Neural cell (in vitro differentiated cells): ENCODE measurements around the gene FILIP1L. TPM values are rescaled to one million over a fixed set of nuclear protein-coding genes. Genes with fewer than 3 reads are reported as not detected.

ENCODE experiments used
- H2AFZ ChIP-seq: fragments of 200-600, 300-800 bp; sonication (generic), shearing (Covaris generic); 2 replicates; pipeline ENCODE4 v1.6.0; 2014; ENCODE audit warnings: low read depth, mild to moderate bottlenecking, antibody characterized with exemption, low read length, moderate library complexity
- H3F3A ChIP-seq: fragments of 200-600 bp; shearing (Covaris generic); 2 replicates; pipeline ENCODE4 v1.6.1; 2016; ENCODE audit warnings: mild to moderate bottlenecking, moderate library complexity, mixed read lengths, antibody characterized with exemption, low read length; ENCODE audit not compliant: insufficient read depth, poor library complexity, severe bottlenecking
- H3K27ac ChIP-seq: fragments of 200-600, 300-800 bp; sonication (generic), shearing (Covaris generic); 2 replicates; pipeline ENCODE4 v1.5.1; 2014; ENCODE audit warnings: mild to moderate bottlenecking, low read length, moderate library complexity
- H3K27me3 ChIP-seq: fragments of 300-800, 200-600 bp; sonication (generic), shearing (Covaris generic); 2 replicates; pipeline ENCODE4 v1.6.0; 2014; ENCODE audit warnings: mild to moderate bottlenecking, low read depth, low read length, moderate library complexity; ENCODE audit not compliant: insufficient read depth
- H3K36me3 ChIP-seq: fragments of 300-800, 200-600 bp; sonication (generic), shearing (Covaris generic); 2 replicates; pipeline ENCODE4 v1.5.1; 2014; ENCODE audit warnings: mild to moderate bottlenecking, antibody characterized with exemption, low read length, moderate library complexity; ENCODE audit not compliant: insufficient read depth
- H3K4me2 ChIP-seq: fragments of 300-800, 200-600 bp; sonication (generic), shearing (Covaris generic); 2 replicates; pipeline ENCODE4 v1.6.0; 2014; ENCODE audit warnings: mild to moderate bottlenecking, low read length
- H3K4me3 ChIP-seq: fragments of 300-800, 200-600 bp; sonication (generic), shearing (Covaris generic); 2 replicates; pipeline ENCODE4 v1.5.1; 2014; ENCODE audit warnings: mild to moderate bottlenecking, low read length, moderate library complexity
- H3K79me2 ChIP-seq: fragments of 200-600 bp; shearing (Covaris generic); replicated peaks from 2 replicates; pipeline ENCODE4 v1.6.0; 2014; ENCODE audit warnings: mild to moderate bottlenecking, low read length, moderate library complexity; ENCODE audit not compliant: insufficient read depth
- H3K9ac ChIP-seq: fragments of 300-800, 200-600 bp; sonication (generic), shearing (Covaris generic); 2 replicates; pipeline ENCODE4 v1.6.1; 2016; ENCODE audit warnings: mild to moderate bottlenecking, low read length, mixed read lengths
- H3K9me2 ChIP-seq: fragments of 200-600 bp; shearing (Covaris generic); 2 replicates; pipeline ENCODE4 v1.6.1; 2016; ENCODE audit warnings: mild to moderate bottlenecking, low read length, mixed read lengths; ENCODE audit not compliant: insufficient read depth
- H3K9me3 ChIP-seq: fragments of 200-600, 300-800 bp; sonication (generic), shearing (Covaris generic); 2 replicates; pipeline ENCODE4 v1.6.1; 2016; ENCODE audit warnings: mild to moderate bottlenecking, mixed run types, low read length, moderate library complexity, mixed read lengths
- H4K20me1 ChIP-seq: fragments of 200-600 bp; shearing (Covaris generic); 2 replicates; pipeline ENCODE4 v1.6.1; 2016; ENCODE audit warnings: mild to moderate bottlenecking, mixed run types; ENCODE audit not compliant: insufficient read depth
- EP300 ChIP-seq: fragments of 450-650 bp; conservative IDR thresholded peaks from 2 replicates; pipeline ENCODE4 v1.6.1; 2014; ENCODE audit warnings: antibody characterized with exemption, mild to moderate bottlenecking, moderate library complexity; ENCODE audit not compliant: poor library complexity, severe bottlenecking
- EZH2 ChIP-seq: fragments of 200-600, 300-800 bp; shearing (Covaris generic), sonication (generic); IDR thresholded peaks from 2 replicates; pipeline ENCODE4 v1.6.1; 2014; ENCODE audit warnings: antibody characterized with exemption, low read length, borderline replicate concordance, mild to moderate bottlenecking; ENCODE audit not compliant: insufficient read depth, poor library complexity, severe bottlenecking
- MXI1 ChIP-seq: fragments of 450-650 bp; conservative IDR thresholded peaks from 2 replicates; pipeline ENCODE4 v1.6.1; 2014; ENCODE audit warnings: antibody characterized with exemption, mild to moderate bottlenecking; ENCODE audit not compliant: poor library complexity, severe bottlenecking
- POLR2AphosphoS5 ChIP-seq: IDR thresholded peaks from 2 replicates; pipeline ENCODE4 v1.6.1; 2012
- RAD21 ChIP-seq: fragments of 450-650 bp; conservative IDR thresholded peaks from 2 replicates; pipeline ENCODE4 v1.6.1; 2014; ENCODE audit warnings: antibody characterized with exemption, mild to moderate bottlenecking, moderate library complexity
- REST ChIP-seq: IDR thresholded peaks from 2 replicates; pipeline ENCODE4 v1.6.1; 2012; ENCODE audit warnings: borderline replicate concordance
- SMC3 ChIP-seq: fragments of 450-650 bp; conservative IDR thresholded peaks from 2 replicates; pipeline ENCODE4 v1.6.1; 2014; ENCODE audit warnings: antibody characterized with exemption, mild to moderate bottlenecking, moderate library complexity; ENCODE audit not compliant: poor library complexity
- TAF1 ChIP-seq: IDR thresholded peaks from 2 replicates; pipeline ENCODE4 v1.6.1; 2012; ENCODE audit warnings: low read depth
- polyA plus RNA-seq: library from polyadenylated mRNA; depleted of rRNA; stranded (reverse); fragments of >200 nt; gene quantifications from 2 replicates; pipeline ENCODE4 v1.2.3, GENCODE V29; 2014
- TF ChIP-seq, protein P1 (sequence below): fragments of 450-650 bp; IDR thresholded peaks from 2 replicates; pipeline ENCODE4 v1.5.1; 2014; ENCODE audit warnings: antibody characterized with exemption, mild to moderate bottlenecking, moderate library complexity; ENCODE audit not compliant: poor library complexity, severe bottlenecking

The FILIP1L gene
- polyA plus RNA-seq, 1 donor from 2014 or later, result 0.27 TPM

DNA sequence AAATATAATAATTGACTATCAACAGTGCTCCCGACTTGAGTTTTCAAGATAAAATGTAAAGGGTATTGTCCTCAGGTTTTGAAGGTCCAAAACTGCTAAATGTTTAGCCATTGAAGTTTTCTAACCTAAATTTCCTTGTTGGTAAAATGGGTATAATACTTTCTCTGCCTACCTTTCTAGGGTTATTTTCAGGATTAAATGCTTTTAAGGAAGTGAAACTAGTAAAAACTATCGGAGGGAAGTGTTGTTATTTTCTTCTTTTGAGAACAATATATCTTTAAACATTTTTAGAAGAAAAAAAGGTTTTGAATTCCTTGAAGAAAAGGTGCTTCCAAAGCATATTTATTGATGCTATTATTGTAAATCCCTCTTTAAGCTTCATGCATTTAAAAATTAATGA, 67.3 kb downstream of the FILIP1L start:
- no peak overlapping the region for H3K27ac ChIP-seq

GRCh38 chr3:100045696-100046095, 68.6 kb downstream of the FILIP1L start:
- H3K27me3 ChIP-seq, result no peaks in the 10 kb centered on the region
- H3K9me2 ChIP-seq, result no peaks in the 10 kb centered on the region
- H3K4me2 ChIP-seq, result no peak overlapping the region
- no peaks in the 10 kb centered on the region for H4K20me1 ChIP-seq
- no peaks in the 10 kb centered on the region for H3K9me3 ChIP-seq
- H2AFZ ChIP-seq, result no peak overlapping the region
- no peak overlapping the region for H3K4me3 ChIP-seq
- no peaks in the 10 kb centered on the region for H3K79me2 ChIP-seq
- H3K9ac ChIP-seq, result no peak overlapping the region
- no peak overlapping the region for H3K27ac ChIP-seq
- no peaks in the 10 kb centered on the region for H3F3A ChIP-seq
- H3K36me3 ChIP-seq, result no peaks in the 10 kb centered on the region
- TF ChIP-seq, protein P1, sequence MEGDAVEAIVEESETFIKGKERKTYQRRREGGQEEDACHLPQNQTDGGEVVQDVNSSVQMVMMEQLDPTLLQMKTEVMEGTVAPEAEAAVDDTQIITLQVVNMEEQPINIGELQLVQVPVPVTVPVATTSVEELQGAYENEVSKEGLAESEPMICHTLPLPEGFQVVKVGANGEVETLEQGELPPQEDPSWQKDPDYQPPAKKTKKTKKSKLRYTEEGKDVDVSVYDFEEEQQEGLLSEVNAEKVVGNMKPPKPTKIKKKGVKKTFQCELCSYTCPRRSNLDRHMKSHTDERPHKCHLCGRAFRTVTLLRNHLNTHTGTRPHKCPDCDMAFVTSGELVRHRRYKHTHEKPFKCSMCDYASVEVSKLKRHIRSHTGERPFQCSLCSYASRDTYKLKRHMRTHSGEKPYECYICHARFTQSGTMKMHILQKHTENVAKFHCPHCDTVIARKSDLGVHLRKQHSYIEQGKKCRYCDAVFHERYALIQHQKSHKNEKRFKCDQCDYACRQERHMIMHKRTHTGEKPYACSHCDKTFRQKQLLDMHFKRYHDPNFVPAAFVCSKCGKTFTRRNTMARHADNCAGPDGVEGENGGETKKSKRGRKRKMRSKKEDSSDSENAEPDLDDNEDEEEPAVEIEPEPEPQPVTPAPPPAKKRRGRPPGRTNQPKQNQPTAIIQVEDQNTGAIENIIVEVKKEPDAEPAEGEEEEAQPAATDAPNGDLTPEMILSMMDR, result no peak
- no peak for TF ChIP-seq RAD21
- no peak for TF ChIP-seq EZH2
- no peak for TF ChIP-seq POLR2AphosphoS5
- TF ChIP-seq MXI1, result no peak
- no peak for TF ChIP-seq EP300
- TF ChIP-seq TAF1, result no peak
- no peak for TF ChIP-seq SMC3

More for the DNA sequence above, 67.3 kb downstream of the FILIP1L start:
- Histone ChIP-seq H2AFZ (no peak overlapping the region), H3K9me2 (no peaks in the 10 kb centered on the region), H4K20me1 (no peaks in the 10 kb centered on the region), H3K9ac (no peak overlapping the region), H3K79me2 (no peaks in the 10 kb centered on the region), H3F3A (no peaks in the 10 kb centered on the region), H3K9me3 (no peaks in the 10 kb centered on the region), H3K27me3 (no peaks in the 10 kb centered on the region), H3K4me3 (no peak overlapping the region), H3K36me3 (no peaks in the 10 kb centered on the region), H3K4me2 (no peak overlapping the region)
- TF ChIP-seq, protein P1, result no peak
- no peak for TF ChIP-seq TAF1
- TF ChIP-seq EZH2, result no peak
- TF ChIP-seq EP300, result no peak
- TF ChIP-seq RAD21, result no peak
- TF ChIP-seq REST, result no peak
- no peak for TF ChIP-seq POLR2AphosphoS5
- TF ChIP-seq MXI1, result no peak
- no peak for TF ChIP-seq SMC3
